ENCODE results near the gene AP2A2.

DNA sequence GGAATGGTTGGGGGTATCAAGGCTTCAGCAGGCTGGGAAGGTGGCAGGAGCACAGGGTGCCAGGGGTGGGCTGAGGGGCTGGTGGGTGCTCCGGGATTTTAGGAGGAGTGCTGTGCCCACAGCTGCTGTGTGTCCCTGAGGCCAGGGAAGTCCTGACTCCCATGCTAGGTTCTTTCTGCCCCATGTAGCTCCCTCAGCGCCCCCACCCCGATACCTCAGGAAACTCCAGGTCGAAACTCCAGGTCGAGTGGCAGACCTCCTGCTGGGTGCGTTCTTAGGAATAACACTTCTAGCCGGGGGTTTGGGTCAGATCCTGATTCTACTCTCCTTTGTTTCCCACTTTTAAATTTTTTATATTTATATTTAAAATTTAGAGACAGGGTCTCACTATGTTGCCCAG, 8.3 kb downstream of the AP2A2 start:
- no peak for TF ChIP-seq EZH2 (IDR thresholded peaks at IDR 0.05; ENCODE audit: insufficient read depth, low read length)
- TF ChIP-seq, protein P1, sequence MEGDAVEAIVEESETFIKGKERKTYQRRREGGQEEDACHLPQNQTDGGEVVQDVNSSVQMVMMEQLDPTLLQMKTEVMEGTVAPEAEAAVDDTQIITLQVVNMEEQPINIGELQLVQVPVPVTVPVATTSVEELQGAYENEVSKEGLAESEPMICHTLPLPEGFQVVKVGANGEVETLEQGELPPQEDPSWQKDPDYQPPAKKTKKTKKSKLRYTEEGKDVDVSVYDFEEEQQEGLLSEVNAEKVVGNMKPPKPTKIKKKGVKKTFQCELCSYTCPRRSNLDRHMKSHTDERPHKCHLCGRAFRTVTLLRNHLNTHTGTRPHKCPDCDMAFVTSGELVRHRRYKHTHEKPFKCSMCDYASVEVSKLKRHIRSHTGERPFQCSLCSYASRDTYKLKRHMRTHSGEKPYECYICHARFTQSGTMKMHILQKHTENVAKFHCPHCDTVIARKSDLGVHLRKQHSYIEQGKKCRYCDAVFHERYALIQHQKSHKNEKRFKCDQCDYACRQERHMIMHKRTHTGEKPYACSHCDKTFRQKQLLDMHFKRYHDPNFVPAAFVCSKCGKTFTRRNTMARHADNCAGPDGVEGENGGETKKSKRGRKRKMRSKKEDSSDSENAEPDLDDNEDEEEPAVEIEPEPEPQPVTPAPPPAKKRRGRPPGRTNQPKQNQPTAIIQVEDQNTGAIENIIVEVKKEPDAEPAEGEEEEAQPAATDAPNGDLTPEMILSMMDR (IDR thresholded peaks at IDR 0.05; ENCODE audit: insufficient read depth, low read depth, low read length) = no peak
